T-helper 2 cell (primary cell): Measurements from ENCODE around the gene CXCL5.
"Not testable (repeated sequence)": the region's sequence is repeated elsewhere in the genome, so short reads cannot be mapped to it uniquely, and the experiment has no call there.

Source experiments
- DNase-seq, 5 experiments: peaks; one replicate each; pipeline versions ENCODE4 v3.0.0 to v3.0.0-alpha.2; 2012 to 2022

The CXCL5 gene

DNA sequence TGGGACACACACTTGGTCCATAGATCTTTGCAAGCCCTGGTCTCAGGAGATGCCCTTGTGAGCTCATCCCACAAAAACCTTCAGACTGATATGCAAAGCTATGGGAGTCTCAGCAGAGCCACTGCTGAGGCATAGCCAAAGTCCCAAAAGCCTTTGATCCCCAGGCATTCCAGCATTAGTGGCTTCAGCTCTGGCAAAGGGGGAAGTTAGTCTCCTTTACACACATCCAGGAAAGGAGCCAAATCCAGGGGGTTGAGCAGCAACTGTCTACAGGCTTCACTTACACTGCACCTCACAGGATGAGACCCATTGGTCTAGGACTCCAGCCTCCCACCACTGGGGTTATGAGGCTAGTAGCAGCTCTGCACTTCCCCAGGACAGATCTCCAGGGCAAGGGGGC is 30.6 kb downstream of the CXCL5 start:
- DNase-seq = no peak

DNA sequence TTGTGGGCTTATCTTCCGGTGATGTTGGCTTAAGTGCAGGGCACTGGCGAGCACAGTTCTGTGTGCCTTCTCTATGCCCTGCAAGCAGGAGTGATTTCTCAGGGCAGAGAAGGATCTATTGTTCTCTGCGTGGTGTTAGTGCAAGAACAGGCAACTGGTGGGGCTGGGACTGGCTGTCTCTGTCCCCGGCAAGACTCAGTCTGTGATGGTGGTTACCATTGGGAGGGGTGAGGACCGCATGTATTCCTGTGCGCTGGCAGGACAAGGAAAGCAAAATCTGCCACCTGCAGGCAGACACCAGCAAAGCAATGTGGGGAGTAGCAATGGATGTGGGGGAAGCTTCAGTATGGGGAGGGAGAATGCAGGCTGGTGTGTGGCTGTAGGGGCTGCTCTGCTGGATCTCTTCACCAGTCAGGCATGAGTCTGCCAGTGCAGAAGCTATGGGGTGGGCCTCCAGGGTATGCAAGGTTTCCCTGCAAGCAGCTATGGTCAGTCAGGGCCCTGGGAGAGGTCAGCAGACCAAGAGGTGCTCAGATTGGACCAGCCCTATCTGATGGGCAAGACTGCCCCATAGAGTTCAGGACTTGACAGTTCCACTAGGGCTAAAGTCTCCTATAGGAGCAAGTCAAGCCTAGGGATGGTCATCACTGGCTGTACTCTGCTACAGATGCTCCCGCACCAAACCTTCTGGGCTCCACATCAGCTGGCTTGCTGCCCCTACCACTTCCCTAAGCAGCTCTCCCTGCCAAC is 33.4 kb downstream of the CXCL5 start:
- DNase-seq = no peak

DNA sequence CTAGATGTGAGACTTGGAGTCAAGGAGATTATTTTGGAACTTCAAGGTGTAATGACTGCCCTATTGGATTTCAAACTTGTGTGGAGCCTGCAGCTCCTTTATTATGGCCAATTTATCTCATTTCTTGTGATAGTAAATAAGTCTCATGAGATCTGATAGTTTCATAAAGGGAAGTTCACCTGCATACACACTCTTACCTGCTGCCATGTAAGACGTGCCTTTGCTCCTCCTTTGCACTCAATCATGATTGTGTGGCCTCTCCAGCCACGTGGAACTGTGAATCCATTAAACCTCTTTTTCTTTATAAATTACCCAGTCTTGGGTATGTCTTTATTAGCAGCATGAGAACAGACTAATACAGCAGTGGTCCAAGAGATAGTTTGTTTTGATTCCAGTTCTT is 35.8 kb downstream of the CXCL5 start:
- DNase-seq = no peak

DNA sequence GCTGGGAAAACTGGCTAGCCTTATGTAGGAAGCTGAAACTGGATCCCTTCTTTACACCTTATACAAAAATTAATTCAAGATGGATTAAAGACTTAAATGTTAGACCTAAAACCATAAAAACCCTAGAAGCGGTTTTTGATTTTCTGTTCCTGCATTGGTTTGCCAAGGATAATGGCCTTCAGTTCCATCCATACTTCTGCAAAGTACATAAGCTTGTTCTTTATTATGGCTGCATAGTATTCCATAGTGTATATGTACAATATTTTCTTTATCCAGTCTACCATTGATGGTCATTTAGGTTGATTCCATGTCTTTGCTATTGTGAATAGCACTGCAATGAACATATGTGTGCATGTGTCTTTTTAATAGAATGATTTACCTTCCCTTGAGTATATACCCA is 39.4 kb downstream of the CXCL5 start:
- not testable (repeated sequence) for DNase-seq

DNA sequence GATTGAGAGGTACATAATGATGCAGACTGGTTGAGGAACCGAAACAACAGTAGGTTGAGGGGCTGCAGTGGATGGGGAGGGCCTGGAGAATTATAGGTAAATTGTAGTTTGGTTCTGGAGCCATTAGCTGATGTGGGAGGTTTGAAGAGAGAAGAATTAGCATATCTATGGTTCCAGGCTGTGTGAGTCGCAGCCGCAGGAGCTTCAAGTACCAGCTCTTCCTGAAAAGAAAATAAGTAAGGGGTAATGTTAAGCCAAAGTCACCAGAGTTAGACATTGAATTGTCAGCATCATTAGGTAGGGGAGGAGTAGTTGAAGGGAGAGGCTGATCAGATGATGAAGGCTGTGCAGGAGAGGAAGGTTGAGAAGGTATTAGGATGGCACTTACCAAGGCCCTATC is 46.1 kb downstream of the CXCL5 start:
- DNase-seq = no peak

DNA sequence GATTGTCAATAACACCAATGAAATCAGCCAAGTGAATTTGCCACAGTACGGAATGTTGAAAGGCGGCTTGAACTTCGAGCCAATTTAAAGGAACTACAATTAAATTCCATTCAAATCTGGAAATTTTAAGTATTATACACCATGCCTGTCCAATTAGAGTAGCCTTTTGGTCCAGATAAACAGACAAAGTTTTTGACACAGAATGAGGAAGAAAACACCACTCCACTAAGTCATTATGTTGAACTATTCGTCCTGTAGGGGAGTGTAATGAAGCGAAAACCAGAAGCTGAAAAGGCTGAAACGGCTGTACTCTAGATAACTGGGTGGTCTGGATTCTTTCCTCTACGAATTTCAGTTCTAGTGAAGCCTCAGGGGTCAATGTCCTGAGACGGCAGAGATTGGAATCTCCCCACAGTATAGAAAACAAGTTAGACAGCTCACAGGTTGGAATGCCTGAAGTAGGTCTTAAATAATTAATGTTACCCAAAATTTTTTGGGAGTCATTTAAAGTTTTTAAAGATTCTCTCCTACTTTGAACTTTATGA is 48.0 kb downstream of the CXCL5 start:
- not testable (repeated sequence) for DNase-seq

DNA sequence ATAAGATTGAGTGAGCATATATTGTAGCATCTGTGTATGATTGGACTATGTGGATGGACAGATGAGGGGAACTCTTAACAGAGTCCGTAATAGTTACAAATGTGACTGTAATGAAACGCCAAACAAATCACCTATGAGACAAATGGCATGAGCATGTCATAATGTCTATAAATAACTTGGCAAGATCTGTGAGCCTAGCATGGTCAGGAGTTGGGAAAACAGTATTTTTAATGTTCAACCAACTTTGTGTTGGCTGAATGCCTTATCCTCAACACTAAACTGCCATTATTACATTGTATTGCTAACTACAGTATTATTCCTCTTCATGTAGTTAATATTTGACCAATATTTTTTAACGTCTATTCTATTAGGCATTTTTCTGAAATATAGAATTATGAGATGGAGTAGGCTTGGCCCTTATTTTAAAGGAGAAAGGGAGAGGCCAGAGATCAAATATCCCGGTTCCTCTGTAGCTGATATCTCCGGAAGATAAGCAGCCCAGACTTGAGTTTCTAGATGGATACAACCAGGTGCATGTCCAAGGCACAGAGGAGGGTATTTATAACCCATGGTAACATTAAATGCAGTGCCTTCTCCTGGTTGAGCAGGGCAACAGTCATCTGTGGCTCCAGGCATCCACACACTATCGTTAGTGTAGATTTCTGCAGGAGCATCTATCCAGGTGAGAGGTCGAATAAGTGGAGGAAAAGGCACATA is 49.3 kb downstream of the CXCL5 start:
- DNase-seq = no peak

DNA sequence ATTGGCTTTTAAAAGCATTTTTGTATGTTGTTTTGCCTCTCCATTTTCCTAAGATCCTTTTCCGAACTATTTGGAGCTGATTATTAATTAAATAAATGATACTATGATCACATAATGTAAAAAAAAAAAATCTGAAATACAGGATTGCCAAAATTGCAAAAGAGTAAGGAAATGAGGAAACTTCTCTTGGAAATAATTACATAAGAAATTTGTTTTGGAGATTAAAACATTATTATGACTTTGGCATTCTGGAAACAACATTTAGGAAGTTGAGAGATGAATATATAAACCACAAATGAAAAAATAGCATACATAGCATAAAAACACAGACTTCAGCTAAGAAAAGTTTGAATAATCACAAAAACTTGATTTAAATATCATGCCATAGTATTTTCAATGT is 50.2 kb downstream of the CXCL5 start:
- no peak for DNase-seq

DNA sequence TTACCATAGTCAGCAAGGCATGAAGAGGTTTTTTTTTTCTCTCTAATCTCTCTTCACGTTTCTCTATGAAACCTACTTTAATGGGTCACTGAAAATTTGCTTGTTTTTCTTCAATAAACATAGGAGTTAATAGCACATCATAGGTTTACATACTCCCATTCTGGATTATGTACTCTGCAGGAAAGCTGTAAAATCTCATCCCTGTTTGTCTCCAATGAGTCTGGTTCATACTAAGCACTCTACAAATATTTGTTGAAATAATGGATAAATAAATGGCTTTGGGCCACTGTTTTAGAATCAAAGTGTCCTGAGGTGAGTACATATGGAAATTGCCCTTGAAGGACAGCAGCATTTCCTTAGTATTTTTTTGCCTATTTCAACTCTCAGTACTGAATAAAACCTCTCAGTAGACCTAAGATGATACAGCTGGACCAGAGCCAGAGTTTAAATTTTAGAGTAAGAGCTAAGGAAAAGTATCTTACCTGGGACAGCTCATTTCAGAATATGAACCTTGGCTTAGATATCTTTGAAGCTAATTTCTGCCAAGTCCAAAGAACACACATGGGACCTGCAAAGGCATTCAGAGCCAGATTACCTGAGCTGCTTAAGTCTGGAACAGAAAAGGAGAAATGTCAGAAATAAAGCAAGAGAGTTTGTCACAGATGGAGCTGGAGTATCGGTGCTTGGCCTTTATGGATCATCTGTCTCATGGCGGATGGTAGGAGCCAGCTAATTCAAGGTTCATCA is 51.1 kb downstream of the CXCL5 start:
- DNase-seq = no peak

DNA sequence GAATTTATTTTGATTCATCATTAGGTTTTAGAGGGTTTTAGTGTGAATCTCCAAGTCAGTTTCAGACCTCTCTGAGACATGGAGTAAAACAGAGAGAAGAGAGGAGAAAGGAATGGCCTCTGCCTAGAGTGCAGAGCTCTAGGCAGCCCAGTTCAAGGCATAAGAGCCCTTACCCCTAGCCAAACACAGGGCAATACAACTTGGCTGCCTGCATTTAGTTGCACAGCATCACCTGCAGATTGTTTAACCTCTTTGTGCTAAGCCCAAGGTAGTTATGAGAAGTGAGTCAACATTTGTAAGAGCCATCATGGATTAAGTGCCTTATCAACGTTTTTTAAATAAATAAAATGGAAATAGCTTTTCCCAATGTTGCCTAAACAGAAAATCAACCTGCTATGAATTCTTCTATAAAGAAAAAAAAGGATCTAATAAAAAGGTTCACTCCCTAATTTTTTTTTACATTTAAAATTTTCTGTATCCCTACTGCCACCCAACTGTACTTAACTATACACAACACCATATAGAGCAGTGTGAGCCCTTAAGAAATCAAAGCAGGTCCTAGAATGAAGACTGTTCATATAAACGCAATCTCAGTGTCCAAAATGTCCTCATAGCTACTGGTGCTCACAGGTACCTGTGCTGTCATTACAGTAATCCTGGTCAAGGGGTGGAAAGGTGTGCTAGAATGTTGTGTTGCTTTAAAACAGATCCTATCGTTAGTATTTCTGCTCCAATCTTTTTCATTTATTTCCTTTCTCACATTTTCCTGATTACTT is 52.6 kb downstream of the CXCL5 start:
- no peak for DNase-seq
